ENCODE results near the gene KANSL1. TPM values are rescaled to one million over a fixed set of nuclear protein-coding genes. Genes with fewer than 3 reads are reported as not detected.
A peak's percentile ranks its signal among the peaks of the same experiment; 100 is the strongest.

Gene KANSL1
- total RNA-seq, 1 experiment from 2014 or later, result 83.0 TPM

DNA sequence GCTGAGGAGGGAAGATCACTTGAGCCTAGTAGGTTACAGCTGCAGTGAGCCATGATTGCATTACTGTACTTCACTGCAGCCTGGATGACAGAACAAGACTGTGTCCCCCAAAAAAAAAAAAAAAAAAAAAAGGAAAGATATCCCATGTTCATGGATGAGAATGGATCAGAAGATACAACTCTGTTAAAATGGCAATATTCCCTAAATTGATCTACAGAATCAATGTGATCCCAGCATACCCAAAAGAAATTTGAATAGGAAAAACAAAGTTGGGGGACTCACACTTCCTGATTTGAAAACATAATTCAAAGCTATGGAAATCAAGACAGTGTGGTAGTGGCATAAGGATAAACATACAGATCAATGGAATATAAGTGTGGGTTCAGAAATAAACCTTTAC is 12.7 kb upstream of the KANSL1 start:
- H3K4me1 ChIP-seq, result peaks cover 26% of the 10 kb centered on the region
- H3K27ac Mint-ChIP-seq (ENCODE audit: unreplicated experiment), result no peak overlapping the region
- CTCF ChIA-PET, result interaction anchor here (0.9 to 1.5 kb wide), 2 partner anchors 9 to 13 kb away, joined by 4 to 5 read pairs; partner anchors contain the start of gene KANSL1
- H3K9me3 ChIP-seq, result peaks cover 3% of the 10 kb centered on the region; the same call in 1 of the 2 replicates
- no peaks in the 10 kb centered on the region; the same call in 1 of the 2 replicates for H3K27me3 ChIP-seq (replicated peaks; ENCODE audit: control insufficient read depth, insufficient read depth, low read length)
- H3K9me3 Mint-ChIP-seq (ENCODE audit: unreplicated experiment), result no peaks in the 10 kb centered on the region
- POLR2A ChIA-PET, result no interaction called here
- BruUV-seq (replicated peaks), result no TSS peak
- H3K4me1 Mint-ChIP-seq (ENCODE audit: low read depth, unreplicated experiment), result no peaks in the 10 kb centered on the region
- DNase-seq, result no peak
- no peaks in the 10 kb centered on the region for H3K36me3 ChIP-seq (ENCODE audit: control insufficient read depth, insufficient read depth, low read length)
- no peak overlapping the region for H3K4me3 Mint-ChIP-seq (ENCODE audit: unreplicated experiment)
- intact Hi-C loops (cut with micrococcal nuclease; ENCODE audit: unreplicated experiment), result no loop called here
- no peaks in the 10 kb centered on the region for H3K27me3 Mint-ChIP-seq (ENCODE audit: insufficient read depth, unreplicated experiment)
- H3K4me3 ChIP-seq (ENCODE audit: low read depth, low read length), result no peak overlapping the region
- TF ChIP-seq, protein P1, sequence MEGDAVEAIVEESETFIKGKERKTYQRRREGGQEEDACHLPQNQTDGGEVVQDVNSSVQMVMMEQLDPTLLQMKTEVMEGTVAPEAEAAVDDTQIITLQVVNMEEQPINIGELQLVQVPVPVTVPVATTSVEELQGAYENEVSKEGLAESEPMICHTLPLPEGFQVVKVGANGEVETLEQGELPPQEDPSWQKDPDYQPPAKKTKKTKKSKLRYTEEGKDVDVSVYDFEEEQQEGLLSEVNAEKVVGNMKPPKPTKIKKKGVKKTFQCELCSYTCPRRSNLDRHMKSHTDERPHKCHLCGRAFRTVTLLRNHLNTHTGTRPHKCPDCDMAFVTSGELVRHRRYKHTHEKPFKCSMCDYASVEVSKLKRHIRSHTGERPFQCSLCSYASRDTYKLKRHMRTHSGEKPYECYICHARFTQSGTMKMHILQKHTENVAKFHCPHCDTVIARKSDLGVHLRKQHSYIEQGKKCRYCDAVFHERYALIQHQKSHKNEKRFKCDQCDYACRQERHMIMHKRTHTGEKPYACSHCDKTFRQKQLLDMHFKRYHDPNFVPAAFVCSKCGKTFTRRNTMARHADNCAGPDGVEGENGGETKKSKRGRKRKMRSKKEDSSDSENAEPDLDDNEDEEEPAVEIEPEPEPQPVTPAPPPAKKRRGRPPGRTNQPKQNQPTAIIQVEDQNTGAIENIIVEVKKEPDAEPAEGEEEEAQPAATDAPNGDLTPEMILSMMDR (IDR thresholded peaks at IDR 0.05; ENCODE audit: insufficient read depth in 1 of 2, low read depth in 1 of 2, low read length in 1 of 2, severe bottlenecking in 1 of 2, unreplicated experiment in 1 of 2), result no peak
- H3K36me3 Mint-ChIP-seq (ENCODE audit: insufficient read depth, unreplicated experiment), result peaks cover 19% of the 10 kb centered on the region

GRCh38 chr17:46202424-46202823 is 9.2 kb upstream of the KANSL1 start:
- H3K4me1 Mint-ChIP-seq (ENCODE audit: low read depth, unreplicated experiment), result peaks cover 14% of the 10 kb centered on the region
- Histone ChIP-seq H3K9me3 (peaks cover 3% of the 10 kb centered on the region; the same call in 1 of the 2 replicates), H3K4me3 (ENCODE audit: low read depth, low read length) (no peak overlapping the region), H3K36me3 (ENCODE audit: control insufficient read depth, insufficient read depth, low read length) (no peaks in the 10 kb centered on the region), H3K4me1 (peaks cover 43% of the 10 kb centered on the region), H3K27me3 (replicated peaks; ENCODE audit: control insufficient read depth, insufficient read depth, low read length) (no peaks in the 10 kb centered on the region; the same call in 1 of the 2 replicates)
- POLR2A ChIA-PET, result interaction anchor here (0.6 kb wide), 1 partner anchor 11 kb away, joined by 13 read pairs; no protein-coding TSS in a partner anchor
- H3K27me3 Mint-ChIP-seq (ENCODE audit: insufficient read depth, unreplicated experiment), result no peaks in the 10 kb centered on the region
- peak overlapping the region; percentile 41 for H3K4me3 Mint-ChIP-seq (ENCODE audit: unreplicated experiment)
- TF ChIP-seq, protein P1 (IDR thresholded peaks at IDR 0.05; ENCODE audit: insufficient read depth in 1 of 2, low read depth in 1 of 2, low read length in 1 of 2, severe bottlenecking in 1 of 2, unreplicated experiment in 1 of 2), result no peak
- intact Hi-C loops (cut with micrococcal nuclease; ENCODE audit: unreplicated experiment), result no loop called here
- BruUV-seq (replicated peaks), result no TSS peak
- peaks cover 9% of the 10 kb centered on the region for H3K36me3 Mint-ChIP-seq (ENCODE audit: insufficient read depth, unreplicated experiment)
- CTCF ChIA-PET, result interaction anchor here (0.6 to 2.1 kb wide), 3 partner anchors 9 to 58 kb away, joined by 7 to 14 read pairs (median 10); partner anchors contain the start of gene KANSL1
- H3K9me3 Mint-ChIP-seq (ENCODE audit: unreplicated experiment), result no peaks in the 10 kb centered on the region
- H3K27ac Mint-ChIP-seq (ENCODE audit: unreplicated experiment), result peak overlapping the region; percentile 25
- no peak for DNase-seq

DNA sequence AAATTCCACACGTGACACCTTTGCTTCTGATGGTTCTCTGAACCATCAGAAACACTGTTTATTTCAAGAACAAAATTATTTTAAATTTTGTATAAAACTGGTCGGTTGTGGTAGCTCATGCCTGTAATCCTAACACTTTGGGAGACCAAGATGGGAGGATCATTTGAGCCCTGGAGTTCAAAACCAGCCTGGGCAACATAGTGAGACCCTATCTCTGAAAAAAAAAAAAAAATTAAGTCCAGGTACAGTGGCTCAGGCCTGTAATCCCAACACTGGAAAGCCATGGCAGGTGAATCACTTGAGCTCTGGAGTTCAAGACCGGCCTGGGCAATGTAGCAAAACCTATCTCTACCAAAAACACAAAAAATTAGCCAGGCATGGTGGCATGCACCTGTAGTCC is 8.3 kb upstream of the KANSL1 start:
- BruUV-seq (replicated peaks), result no TSS peak
- H3K27ac Mint-ChIP-seq (ENCODE audit: unreplicated experiment), result no peak overlapping the region
- CTCF ChIA-PET, result interaction anchor here (0.7 to 2.1 kb wide), 3 partner anchors 8 to 145 kb away, joined by 5 to 14 read pairs (median 10); partner anchors contain the start of gene KANSL1

More for the DNA sequence above, 8.3 kb upstream of the KANSL1 start:
- Mint-ChIP-seq H3K27me3 (ENCODE audit: insufficient read depth, unreplicated experiment) (no peaks in the 10 kb centered on the region), H3K4me1 (ENCODE audit: low read depth, unreplicated experiment) (peaks cover 21% of the 10 kb centered on the region), H3K36me3 (ENCODE audit: insufficient read depth, unreplicated experiment) (peaks cover 9% of the 10 kb centered on the region), H3K4me3 (ENCODE audit: unreplicated experiment) (no peak overlapping the region), H3K9me3 (ENCODE audit: unreplicated experiment) (no peaks in the 10 kb centered on the region)
- Histone ChIP-seq H3K4me3 (ENCODE audit: low read depth, low read length) (no peak overlapping the region), H3K9me3 (peaks cover 3% of the 10 kb centered on the region; the same call in 1 of the 2 replicates), H3K4me1 (peaks cover 43% of the 10 kb centered on the region), H3K36me3 (ENCODE audit: control insufficient read depth, insufficient read depth, low read length) (no peaks in the 10 kb centered on the region), H3K27me3 (replicated peaks; ENCODE audit: control insufficient read depth, insufficient read depth, low read length) (no peaks in the 10 kb centered on the region; the same call in 1 of the 2 replicates)
- POLR2A ChIA-PET, result no interaction called here
- no peak for DNase-seq
- TF ChIP-seq, protein P1 (IDR thresholded peaks at IDR 0.05; ENCODE audit: insufficient read depth in 1 of 2, low read depth in 1 of 2, low read length in 1 of 2, severe bottlenecking in 1 of 2, unreplicated experiment in 1 of 2), result no peak
- intact Hi-C loops (cut with micrococcal nuclease; ENCODE audit: unreplicated experiment), result no loop called here
